Tibial artery (tissue), 4 donors: Measurements from ENCODE around the gene MCTP2.

Experiments
- DNase-seq, 2 donors: peaks; one replicate each; pipeline ENCODE4 v3.0.0-alpha.2; 2019
- H3K27ac ChIP-seq, 2 donors: fragments of 200-600 bp; sonication (generic) in 1 of 2; 1 replicate in 1 of 2; 2 replicates in 1 of 2; pipeline ENCODE4 v1.5.1; 2018 to 2019; ENCODE audit warnings: mild to moderate bottlenecking in 1 of 2
- H3K27me3 ChIP-seq, 2 donors: fragments of 200-600 bp; sonication (generic) in 1 of 2; one replicate each; pipeline versions ENCODE4 v1.5.1 to v1.6.0; 2016 to 2019
- H3K36me3 ChIP-seq, 3 donors: fragments of 200-600 bp; sonication (generic) in 2 of 3; one replicate each; pipeline ENCODE4 v1.5.1; 2016 to 2019; ENCODE audit warnings: mild to moderate bottlenecking in 2 of 3
- H3K4me1 ChIP-seq, 4 donors: fragments of 200-600 bp; sonication (generic) in 2 of 4; 1 replicate in 3 of 4; 2 replicates in 1 of 4; pipeline ENCODE4 v1.5.1; 2016 to 2019
- H3K4me3 ChIP-seq, 2 donors: fragments of 200-600 bp; sonication (generic) in 1 of 2; 1 replicate in 1 of 2; 2 replicates in 1 of 2; pipeline ENCODE4 v1.5.1; 2018 to 2019; ENCODE audit warnings: mild to moderate bottlenecking in 2 of 2
- H3K9me3 ChIP-seq, 3 donors: fragments of 200-600 bp; sonication (generic) in 1 of 3; one replicate each; pipeline ENCODE4 v1.5.1; 2016 to 2019
- intact Hi-C: fragments of 100-400 bp; cut with DNase I; formaldehyde crosslinking; loops from one replicate; pipeline ENCODE4 v1.15.0; 2023; ENCODE audit warnings: low total_unique reads
- TF ChIP-seq, protein P1 (sequence below), 2 experiments: fragments of 200-600 bp in 1 of 2; fragments of 450-650 bp in 1 of 2; IDR thresholded peaks; one replicate each; pipeline ENCODE4 v1.5.1; 2017 to 2019; ENCODE audit warnings: antibody characterized with exemption in 2 of 2, mild to moderate bottlenecking in 1 of 2, moderate library complexity in 1 of 2

MCTP2 gene

DNA sequence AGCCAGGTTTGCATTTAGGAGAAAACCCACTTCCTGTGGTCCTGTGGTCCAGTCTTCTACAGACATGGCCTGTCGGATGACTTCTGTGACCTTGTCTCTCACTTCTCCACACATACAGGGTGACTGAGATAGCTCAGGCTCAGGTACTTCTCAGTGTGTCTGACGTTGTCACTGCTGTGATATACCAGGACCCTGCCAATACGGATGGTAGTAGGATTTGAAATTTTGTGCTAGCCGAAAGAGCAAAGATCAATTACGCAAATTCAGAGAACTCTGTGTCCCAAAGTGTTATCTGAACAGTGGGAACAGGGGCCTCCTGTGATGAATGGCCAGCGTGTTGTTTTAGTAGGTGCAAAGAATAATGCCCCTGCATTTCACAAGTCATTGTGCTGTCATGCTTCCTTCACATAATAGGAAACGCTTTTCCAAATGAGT lies 128.9 kb downstream of the MCTP2 start:
- Histone ChIP-seq H3K4me3 (no peak overlapping the region), H3K27me3 (no peaks in the 10 kb centered on the region), H3K4me1 (peaks cover 0 to 12% (median 0%) of the 10 kb centered on the region in 4 donors), H3K27ac (no peak overlapping the region), H3K9me3 (no peaks in the 10 kb centered on the region), H3K36me3 (no peaks in the 10 kb centered on the region)
- TF ChIP-seq, protein P1, sequence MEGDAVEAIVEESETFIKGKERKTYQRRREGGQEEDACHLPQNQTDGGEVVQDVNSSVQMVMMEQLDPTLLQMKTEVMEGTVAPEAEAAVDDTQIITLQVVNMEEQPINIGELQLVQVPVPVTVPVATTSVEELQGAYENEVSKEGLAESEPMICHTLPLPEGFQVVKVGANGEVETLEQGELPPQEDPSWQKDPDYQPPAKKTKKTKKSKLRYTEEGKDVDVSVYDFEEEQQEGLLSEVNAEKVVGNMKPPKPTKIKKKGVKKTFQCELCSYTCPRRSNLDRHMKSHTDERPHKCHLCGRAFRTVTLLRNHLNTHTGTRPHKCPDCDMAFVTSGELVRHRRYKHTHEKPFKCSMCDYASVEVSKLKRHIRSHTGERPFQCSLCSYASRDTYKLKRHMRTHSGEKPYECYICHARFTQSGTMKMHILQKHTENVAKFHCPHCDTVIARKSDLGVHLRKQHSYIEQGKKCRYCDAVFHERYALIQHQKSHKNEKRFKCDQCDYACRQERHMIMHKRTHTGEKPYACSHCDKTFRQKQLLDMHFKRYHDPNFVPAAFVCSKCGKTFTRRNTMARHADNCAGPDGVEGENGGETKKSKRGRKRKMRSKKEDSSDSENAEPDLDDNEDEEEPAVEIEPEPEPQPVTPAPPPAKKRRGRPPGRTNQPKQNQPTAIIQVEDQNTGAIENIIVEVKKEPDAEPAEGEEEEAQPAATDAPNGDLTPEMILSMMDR (IDR thresholded peaks at IDR 0.05) = no peak
- no peak for DNase-seq
- intact Hi-C loops = no loop called here

DNA sequence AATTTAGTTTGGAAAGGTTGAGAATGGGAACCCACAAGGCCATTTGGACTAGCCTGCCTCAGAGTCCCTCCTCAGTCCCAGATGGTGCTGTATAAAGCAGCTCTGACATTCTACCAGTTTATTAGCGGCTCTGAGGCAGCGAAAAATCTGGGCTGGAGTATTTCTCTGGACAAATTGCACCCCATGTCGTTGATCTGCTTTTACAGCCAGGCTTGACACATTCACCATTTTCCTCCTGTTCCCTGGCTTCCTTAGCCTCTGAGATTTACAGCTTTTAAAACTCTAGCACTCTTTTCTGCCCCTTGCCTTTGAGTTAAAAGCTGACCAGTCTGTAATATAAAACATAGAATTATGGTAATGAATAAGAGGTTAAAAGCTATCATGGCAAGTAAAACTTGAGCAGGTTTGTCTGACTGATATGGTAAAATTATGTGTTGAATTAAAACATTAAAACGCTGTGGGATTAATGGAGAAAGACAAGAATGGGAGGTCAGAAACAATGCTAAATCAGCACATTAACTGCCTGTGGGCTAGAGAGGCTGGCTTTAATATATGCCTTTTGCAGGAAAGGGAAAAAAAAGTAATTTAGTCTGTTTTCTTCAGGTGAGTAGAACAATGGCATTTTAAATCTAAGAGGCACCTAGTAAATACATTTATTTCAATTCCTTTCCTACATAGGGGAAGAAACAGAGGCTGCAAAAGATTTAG lies 131.2 kb downstream of the MCTP2 start:
- Histone ChIP-seq H3K9me3 (no peaks in the 10 kb centered on the region), H3K36me3 (no peaks in the 10 kb centered on the region), H3K4me1 (peaks cover 0 to 1% (median 0%) of the 10 kb centered on the region in 4 donors), H3K27ac (no peak overlapping the region), H3K27me3 (no peaks in the 10 kb centered on the region), H3K4me3 (no peak overlapping the region)
- DNase-seq = no peak
- intact Hi-C loops = no loop called here
- TF ChIP-seq, protein P1 (IDR thresholded peaks at IDR 0.05) = no peak

DNA sequence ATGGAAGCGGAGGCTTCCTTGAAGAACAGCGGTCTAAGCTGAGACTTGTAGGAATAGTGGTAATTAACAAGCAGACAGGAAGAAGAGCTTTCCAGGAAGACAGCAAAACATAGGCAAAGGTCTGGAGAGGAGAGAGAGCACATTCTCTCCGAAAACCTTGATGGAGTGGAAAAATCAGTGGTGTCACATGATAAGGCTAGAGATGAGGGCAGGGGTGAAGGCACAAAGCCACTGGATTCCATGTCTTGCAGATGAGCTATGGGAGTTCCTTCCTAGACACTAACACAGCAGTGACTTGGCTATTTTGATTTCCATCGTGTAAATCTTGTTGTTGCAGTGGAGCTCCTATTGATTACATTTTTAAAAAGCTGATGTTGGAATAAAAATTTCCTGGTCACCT lies 132.0 kb downstream of the MCTP2 start:
- no peaks in the 10 kb centered on the region for H3K9me3 ChIP-seq
- H3K4me3 ChIP-seq = no peak overlapping the region
- no peaks in the 10 kb centered on the region for H3K27me3 ChIP-seq
- no peaks in the 10 kb centered on the region for H3K36me3 ChIP-seq
- DNase-seq = no peak
- no peaks in the 10 kb centered on the region for H3K4me1 ChIP-seq
- intact Hi-C loops = no loop called here
- no peak overlapping the region for H3K27ac ChIP-seq
- TF ChIP-seq, protein P1 (IDR thresholded peaks at IDR 0.05) = no peak

DNA sequence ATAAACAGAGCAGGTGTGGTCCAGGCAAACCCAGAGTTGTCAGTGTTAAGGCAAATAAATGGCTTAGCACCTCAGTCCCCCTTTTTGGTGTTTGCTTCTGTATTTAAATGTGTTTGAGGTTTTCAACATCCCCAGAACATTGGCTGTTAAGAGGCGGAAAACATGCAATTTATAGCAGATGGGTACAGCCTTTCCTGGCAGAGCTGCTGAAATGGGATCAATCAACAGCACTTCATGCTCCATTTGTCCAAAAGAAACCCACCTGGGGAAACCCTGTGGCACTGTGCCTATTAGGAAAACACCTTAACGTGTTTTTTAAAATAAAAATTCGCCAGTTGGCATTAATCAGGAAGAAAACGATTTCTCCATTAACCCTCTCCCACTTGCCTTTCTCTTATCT lies 135.4 kb downstream of the MCTP2 start:
- intact Hi-C loops = no loop called here
- TF ChIP-seq, protein P1 (IDR thresholded peaks at IDR 0.05) = no peak
- Histone ChIP-seq H3K9me3 (no peaks in the 10 kb centered on the region), H3K27ac (no peak overlapping the region), H3K4me3 (no peak overlapping the region), H3K36me3 (no peaks in the 10 kb centered on the region), H3K27me3 (no peaks in the 10 kb centered on the region), H3K4me1 (no peaks in the 10 kb centered on the region)
- no peak for DNase-seq

DNA sequence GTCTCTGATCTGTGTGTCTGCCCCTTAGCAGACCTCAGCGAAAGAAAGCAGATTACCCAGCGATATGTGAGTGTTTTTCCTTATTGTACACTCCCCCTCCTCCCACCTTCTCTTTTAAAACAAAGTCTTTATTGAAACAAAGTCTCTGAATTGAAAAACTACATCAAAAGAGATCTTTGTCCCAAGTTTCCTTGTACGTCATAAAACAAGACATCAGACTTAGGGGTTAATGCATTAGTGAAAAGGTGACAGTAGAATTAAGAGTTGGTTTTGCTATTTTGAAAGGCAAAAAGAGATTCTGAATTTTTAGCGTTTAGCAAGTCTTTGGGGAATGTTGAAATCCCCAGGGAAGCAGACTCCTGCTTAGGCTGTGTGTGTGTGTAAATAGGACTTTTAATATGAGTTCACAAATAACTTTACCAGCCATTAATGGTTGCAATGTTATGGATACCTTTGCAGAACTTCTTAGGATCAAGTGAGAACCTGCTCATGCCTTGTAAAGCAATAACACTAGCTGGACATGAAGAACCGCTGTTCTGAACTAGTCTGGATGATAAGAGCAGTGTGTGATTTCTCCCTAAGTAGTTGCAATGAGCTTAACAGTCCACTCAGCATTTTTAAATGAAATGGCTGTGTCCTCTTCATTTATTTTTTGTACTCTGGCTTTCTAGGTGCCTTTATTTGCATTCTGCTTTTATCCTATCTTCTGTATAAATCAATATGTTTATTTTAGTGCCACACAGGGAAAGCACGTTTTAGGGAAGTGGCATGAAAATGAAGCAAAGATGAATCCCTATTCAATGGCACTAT lies 136.6 kb downstream of the MCTP2 start:
- no peaks in the 10 kb centered on the region for H3K9me3 ChIP-seq
- no peak overlapping the region for H3K27ac ChIP-seq
- no peaks in the 10 kb centered on the region for H3K4me1 ChIP-seq
- no peak overlapping the region for H3K4me3 ChIP-seq
- intact Hi-C loops = no loop called here
- DNase-seq = no peak
- TF ChIP-seq, protein P1 (IDR thresholded peaks at IDR 0.05) = no peak
- H3K36me3 ChIP-seq = no peaks in the 10 kb centered on the region
- no peaks in the 10 kb centered on the region for H3K27me3 ChIP-seq
